Hepatocyte (in vitro differentiated cells): ENCODE results near the gene RAB11FIP5. TPM values are rescaled to one million over a fixed set of nuclear protein-coding genes. Genes with fewer than 3 reads are reported as not detected.

Experiments used
- DNase-seq: peaks from one replicate; pipeline ENCODE4 v3.0.0-alpha.2; 2016; ENCODE audit warnings: low spot score
- H2AFZ ChIP-seq: fragments of 200-600 bp; sonication (generic); 2 replicates; pipeline ENCODE4 v1.6.0; 2016; ENCODE audit warnings: antibody characterized with exemption, mild to moderate bottlenecking
- H3K27ac ChIP-seq: fragments of 200-600 bp; sonication (generic); 2 replicates; pipeline ENCODE4 v1.5.1; 2016; ENCODE audit warnings: mild to moderate bottlenecking
- H3K27me3 ChIP-seq: fragments of 200-600 bp; sonication (generic); 2 replicates; pipeline ENCODE4 v1.6.1; 2016
- H3K36me3 ChIP-seq: fragments of 200-600 bp; sonication (generic); replicated peaks from 2 replicates; pipeline ENCODE4 v1.5.1; 2016; ENCODE audit warnings: low read depth; ENCODE audit not compliant: insufficient read depth
- H3K4me1 ChIP-seq: fragments of 200-600 bp; sonication (generic); 2 replicates; pipeline ENCODE4 v1.5.1; 2016; ENCODE audit warnings: mild to moderate bottlenecking, moderate library complexity; ENCODE audit not compliant: insufficient read depth
- H3K4me2 ChIP-seq: fragments of 200-600 bp; sonication (generic); 2 replicates; pipeline ENCODE4 v1.6.0; 2016
- H3K4me3 ChIP-seq: fragments of 200-600 bp; sonication (generic); 2 replicates; pipeline ENCODE4 v1.5.1; 2016; ENCODE audit warnings: mild to moderate bottlenecking
- H3K79me2 ChIP-seq: fragments of 200-600 bp; sonication (generic); 2 replicates; pipeline ENCODE4 v1.6.0; 2017; ENCODE audit warnings: mild to moderate bottlenecking
- H3K9me2 ChIP-seq: fragments of 200-600 bp; sonication (generic); replicated peaks from 2 replicates; pipeline ENCODE4 v1.6.0; 2017; ENCODE audit warnings: mild to moderate bottlenecking; ENCODE audit not compliant: insufficient read depth
- H3K9me3 ChIP-seq: fragments of 200-600 bp; sonication (generic); 2 replicates; pipeline ENCODE4 v1.5.1; 2016; ENCODE audit warnings: low read depth, mild to moderate bottlenecking
- H4K20me1 ChIP-seq: fragments of 200-600 bp; sonication (generic); 2 replicates; pipeline ENCODE4 v1.6.0; 2016; ENCODE audit warnings: mild to moderate bottlenecking; ENCODE audit not compliant: insufficient read depth, poor library complexity, severe bottlenecking
- EZH2 ChIP-seq: fragments of 200-600 bp; sonication (generic); IDR thresholded peaks from 2 replicates; pipeline ENCODE4 v1.6.1; 2016; ENCODE audit warnings: antibody characterized with exemption, mild to moderate bottlenecking, borderline replicate concordance
- EZH2phosphoT487 ChIP-seq: fragments of 200-600 bp; sonication (generic); IDR thresholded peaks from one replicate; pipeline ENCODE4 v1.6.1; 2018; ENCODE audit warnings: antibody characterized with exemption, mild to moderate bottlenecking, low read depth, moderate library complexity; ENCODE audit not compliant: unreplicated experiment, severe bottlenecking
- WGBS: methylation state at CpG from one replicate; pipeline ENCODE4 v1.1.6; 2016; ENCODE audit warnings: low lambda C conversion rate; ENCODE audit errors: missing lambda C conversion rate; 5-methylcytosine and 5-hydroxymethylcytosine counted together
- polyA plus RNA-seq: library from polyadenylated mRNA; unstranded; fragments of >200 nt; fragmentation: Nextera tagmentation; extraction: Ambion mirVana; gene quantifications from 2 replicates; pipeline ENCODE4 v1.2.1, GENCODE V29; 2016
- total RNA-seq: library from RNA; depleted of rRNA; stranded (reverse); fragments of >200 nt; gene quantifications from 2 replicates; pipeline ENCODE4 v1.2.3, GENCODE V29; 2014
- TF ChIP-seq, protein P1 (sequence below): fragments of 200-600 bp; sonication (generic); IDR thresholded peaks from 2 replicates; pipeline ENCODE4 v1.5.1; 2016; ENCODE audit warnings: antibody characterized with exemption, mild to moderate bottlenecking; ENCODE audit not compliant: poor library complexity

The RAB11FIP5 gene
- total and polyA plus RNA-seq, 2 experiments from 2014 or later = 33.5 to 33.7 TPM

DNA sequence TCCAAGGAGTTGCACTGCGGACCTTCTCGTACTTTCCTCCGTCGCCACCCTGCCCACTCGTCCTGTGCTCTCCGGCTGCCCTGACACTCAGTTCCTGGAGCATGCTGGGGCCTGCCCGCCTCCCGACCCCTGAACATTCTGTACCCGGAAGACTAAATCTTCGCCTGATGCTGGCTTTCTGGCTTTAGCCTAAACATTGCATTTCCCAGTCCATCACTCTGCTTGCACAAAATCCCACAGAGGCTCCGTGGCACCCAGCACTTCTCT lies 40.7 kb downstream of the RAB11FIP5 start:
- Histone ChIP-seq H3K36me3 (no peaks in the 10 kb centered on the region), H4K20me1 (no peaks in the 10 kb centered on the region), H3K79me2 (peaks cover 39% of the 10 kb centered on the region), H3K4me3 (peak overlapping the region; percentile 86), H3K9me2 (no peaks in the 10 kb centered on the region), H2AFZ (peak overlapping the region; percentile 62), H3K27me3 (no peaks in the 10 kb centered on the region), H3K27ac (peak overlapping the region; percentile 89), H3K9me3 (no peaks in the 10 kb centered on the region), H3K4me1 (peaks cover 18% of the 10 kb centered on the region), H3K4me2 (peak overlapping the region; percentile 94)
- WGBS = 14% methylated on average over 11 of the region's 11 CpGs
- DNase-seq = peak; percentile 59
- TF ChIP-seq, protein P1, sequence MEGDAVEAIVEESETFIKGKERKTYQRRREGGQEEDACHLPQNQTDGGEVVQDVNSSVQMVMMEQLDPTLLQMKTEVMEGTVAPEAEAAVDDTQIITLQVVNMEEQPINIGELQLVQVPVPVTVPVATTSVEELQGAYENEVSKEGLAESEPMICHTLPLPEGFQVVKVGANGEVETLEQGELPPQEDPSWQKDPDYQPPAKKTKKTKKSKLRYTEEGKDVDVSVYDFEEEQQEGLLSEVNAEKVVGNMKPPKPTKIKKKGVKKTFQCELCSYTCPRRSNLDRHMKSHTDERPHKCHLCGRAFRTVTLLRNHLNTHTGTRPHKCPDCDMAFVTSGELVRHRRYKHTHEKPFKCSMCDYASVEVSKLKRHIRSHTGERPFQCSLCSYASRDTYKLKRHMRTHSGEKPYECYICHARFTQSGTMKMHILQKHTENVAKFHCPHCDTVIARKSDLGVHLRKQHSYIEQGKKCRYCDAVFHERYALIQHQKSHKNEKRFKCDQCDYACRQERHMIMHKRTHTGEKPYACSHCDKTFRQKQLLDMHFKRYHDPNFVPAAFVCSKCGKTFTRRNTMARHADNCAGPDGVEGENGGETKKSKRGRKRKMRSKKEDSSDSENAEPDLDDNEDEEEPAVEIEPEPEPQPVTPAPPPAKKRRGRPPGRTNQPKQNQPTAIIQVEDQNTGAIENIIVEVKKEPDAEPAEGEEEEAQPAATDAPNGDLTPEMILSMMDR = no peak
- TF ChIP-seq EZH2 (no peak), EZH2phosphoT487 (no peak)

DNA sequence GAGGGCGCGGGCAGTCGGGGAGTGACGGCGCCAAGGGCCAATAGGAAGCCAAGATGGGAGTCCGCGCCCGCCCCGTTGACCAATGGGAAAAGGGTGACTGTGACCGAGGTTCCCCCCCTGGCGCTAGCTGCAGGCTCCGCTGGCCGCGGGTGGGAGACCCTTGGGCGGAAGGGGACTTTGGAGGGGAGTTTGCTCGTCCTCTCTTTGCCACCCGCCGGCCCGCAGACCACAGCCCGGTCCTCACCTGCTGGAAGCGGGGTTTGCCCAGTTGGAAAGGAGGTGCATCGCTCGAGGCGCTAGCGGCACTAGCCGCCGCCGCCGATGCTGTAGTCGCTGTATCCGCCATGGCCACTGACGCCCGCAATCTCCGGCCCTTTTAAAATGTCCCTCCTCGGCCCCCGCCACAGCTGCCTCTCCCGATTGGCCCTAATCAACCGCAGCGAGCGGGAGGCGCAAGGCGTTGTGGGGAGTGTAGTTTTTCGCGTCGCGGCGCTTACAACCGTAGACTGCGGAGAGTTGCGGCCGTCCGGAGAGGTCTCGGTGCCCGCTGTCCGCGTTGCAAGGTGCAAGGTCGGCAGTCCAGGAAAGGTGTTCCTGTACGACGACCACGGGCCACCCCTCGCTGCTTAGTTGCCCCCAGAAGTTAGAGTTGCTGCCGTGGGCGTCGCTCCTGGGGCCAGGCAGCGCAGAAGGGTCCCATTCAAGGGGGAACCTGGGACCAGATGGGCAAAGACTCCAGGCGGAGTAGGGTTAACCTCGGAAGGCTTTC lies 41.2 kb downstream of the RAB11FIP5 start, which contains the start of gene SFXN5:
Gene SFXN5 (minus strand): TSS at position 353 of the 769 bp plus-strand sequence. CDS start 7 bp downstream, at position 346.
- Histone ChIP-seq H3K27ac (peak within 1 kb of the TSS; percentile 89), H2AFZ (peak within 1 kb of the TSS; percentile 91), H3K36me3 (no peaks in the 10 kb centered on the region), H3K4me1 (peaks cover 18% of the 10 kb centered on the region), H3K79me2 (peaks cover 44% of the 10 kb centered on the region), H3K4me3 (peak within 1 kb of the TSS; percentile 86), H3K9me3 (no peaks in the 10 kb centered on the region), H3K4me2 (peak within 1 kb of the TSS; percentile 94), H3K9me2 (no peaks in the 10 kb centered on the region), H4K20me1 (no peaks in the 10 kb centered on the region), H3K27me3 (no peaks in the 10 kb centered on the region)
- TF ChIP-seq, protein P1 = peak; percentile 14
- TF ChIP-seq EZH2 (no peak), EZH2phosphoT487 (no peak)
- peak; percentile 98 for DNase-seq
- under 1% methylated on average over 62 of the region's 67 CpGs for WGBS

DNA sequence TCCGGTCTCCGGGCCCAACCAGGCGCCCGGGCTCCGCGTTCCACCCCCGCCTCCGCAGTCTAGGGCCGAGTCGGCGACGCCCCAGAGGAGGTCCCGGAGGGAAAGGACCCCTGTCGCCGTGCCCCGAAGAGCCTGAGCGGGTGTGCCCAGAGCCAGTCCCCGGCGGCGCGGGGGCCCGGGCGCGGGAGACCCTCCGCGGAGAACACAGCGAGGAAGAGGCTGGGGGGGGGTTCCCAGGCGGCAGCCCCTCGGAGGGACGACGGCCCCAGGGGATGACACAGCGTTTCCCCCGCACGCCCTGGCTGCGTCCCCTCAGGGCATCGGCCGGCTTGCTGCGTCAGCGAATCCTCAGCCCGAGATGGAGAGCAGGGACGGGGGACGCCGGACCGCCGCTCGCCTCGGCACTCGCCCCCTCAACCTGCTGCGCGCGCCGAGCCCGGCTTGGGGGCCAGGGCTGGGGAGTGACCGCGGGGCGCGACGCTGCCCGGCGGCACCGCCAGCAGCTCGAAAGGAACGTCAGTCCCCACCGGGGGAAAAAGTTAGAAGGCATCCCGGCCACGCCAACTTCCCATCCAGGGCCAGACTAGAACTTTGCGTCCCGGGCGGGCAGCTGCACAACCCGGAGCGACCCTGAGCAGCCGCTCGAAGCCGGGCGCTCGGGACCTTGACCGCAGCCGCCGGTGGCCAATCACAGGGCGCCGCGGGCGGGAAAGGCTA lies 41.9 kb downstream of the RAB11FIP5 start:
- H3K4me3 ChIP-seq = peak overlapping the region; percentile 86
- WGBS = under 1% methylated on average over 45 of the region's 83 CpGs
- H3K9me3 ChIP-seq = no peaks in the 10 kb centered on the region
- H3K9me2 ChIP-seq = no peaks in the 10 kb centered on the region
- H3K36me3 ChIP-seq = no peaks in the 10 kb centered on the region
- peak; percentile 75 for DNase-seq
- peak overlapping the region; percentile 89 for H3K27ac ChIP-seq
- H3K4me1 ChIP-seq = peaks cover 18% of the 10 kb centered on the region
- H3K27me3 ChIP-seq = no peaks in the 10 kb centered on the region
- H3K79me2 ChIP-seq = peaks cover 51% of the 10 kb centered on the region
- H3K4me2 ChIP-seq = peak overlapping the region; percentile 94
- H2AFZ ChIP-seq = peak overlapping the region; percentile 91
- H4K20me1 ChIP-seq = no peaks in the 10 kb centered on the region
- TF ChIP-seq EZH2 = no peak
- no peak for TF ChIP-seq EZH2phosphoT487
- TF ChIP-seq, protein P1 = no peak
